CD4-positive, alpha-beta T cell (primary cell): ENCODE data around the gene IPMK. TPM values are rescaled to one million over a fixed set of nuclear protein-coding genes. Genes with fewer than 3 reads are reported as not detected.
A peak's percentile ranks its signal among the peaks of the same experiment; 100 is the strongest.

ENCODE experiments used
- ATAC-seq: fragments of 200-7000 bp; cut with Tn5 transposase; one replicate; pipeline ENCODE4 v1.10.0; 2022; ENCODE audit warnings: mild to moderate bottlenecking; ENCODE audit not compliant: poor library complexity
- CTCF ChIA-PET: fragments of 350-600 bp; sonication (Branson Sonifier 250); formaldehyde crosslinking; loops from one replicate; lab custom pipeline; 2021; ENCODE audit warnings: antibody characterized with exemption, inconsistent platforms; lab: Charles Lee
- POLR2A ChIA-PET: fragments of 350-600 bp; sonication (Branson Sonifier 250); formaldehyde crosslinking; loops from one replicate; lab custom pipeline; 2021; ENCODE audit warnings: antibody characterized with exemption, inconsistent platforms; lab: Charles Lee
- DNase-seq, 14 experiments: peaks; one replicate each; pipeline ENCODE4 v3.0.0-alpha.2; 2013 to 2020; ENCODE audit warnings: mixed read lengths in 2 of 14
- H3K27ac ChIP-seq, 2 donors: one replicate each; pipeline versions ENCODE4 v1.5.1 to v1.7.0; 2013; ENCODE audit warnings: low read length in 2 of 2, low read depth in 1 of 2, mild to moderate bottlenecking in 1 of 2
- H3K27me3 ChIP-seq, 2 experiments: 1 replicate in 1 of 2; 2 replicates in 1 of 2; pipeline versions ENCODE4 v1.6.1 to v1.7.0; 2013; ENCODE audit warnings: low read length in 2 of 2, control low read depth in 1 of 2, mild to moderate bottlenecking in 1 of 2, moderate library complexity in 1 of 2; ENCODE audit not compliant: insufficient read depth in 2 of 2, control insufficient read depth in 1 of 2
- H3K36me3 ChIP-seq: one replicate; pipeline ENCODE4 v1.6.1; 2013; ENCODE audit warnings: low read length, control low read depth; ENCODE audit not compliant: insufficient read depth
- H3K4me1 ChIP-seq: one replicate; pipeline ENCODE4 v1.6.1; 2013; ENCODE audit warnings: low read length, control low read depth; ENCODE audit not compliant: insufficient read depth
- H3K4me3 ChIP-seq: one replicate; pipeline ENCODE4 v1.5.1; 2013; ENCODE audit warnings: mild to moderate bottlenecking, low read length, moderate library complexity
- H3K9me3 ChIP-seq, 2 experiments: 1 replicate in 1 of 2; 2 replicates in 1 of 2; pipeline versions ENCODE4 v1.6.1 to v1.7.0; 2013; ENCODE audit warnings: low read length in 2 of 2, mild to moderate bottlenecking in 2 of 2, control low read depth in 1 of 2, moderate library complexity in 1 of 2; ENCODE audit not compliant: control insufficient read depth in 1 of 2, insufficient read depth in 1 of 2
- H3K27ac Mint-ChIP-seq: one replicate; pipeline ENCODE4 v1.8.0; 2020; ENCODE audit warnings: mixed read lengths
- H3K27me3 Mint-ChIP-seq: one replicate; pipeline ENCODE4 v1.8.0; 2021; ENCODE audit warnings: mixed read lengths
- H3K36me3 Mint-ChIP-seq: one replicate; pipeline ENCODE4 v1.8.0; 2021; ENCODE audit warnings: low read depth, mixed read lengths
- H3K4me1 Mint-ChIP-seq: one replicate; pipeline ENCODE4 v1.8.0; 2021; ENCODE audit warnings: low read depth, mixed read lengths
- H3K4me3 Mint-ChIP-seq: one replicate; pipeline ENCODE4 v1.8.0; 2020; ENCODE audit warnings: mild to moderate bottlenecking, mixed read lengths
- H3K9me3 Mint-ChIP-seq: one replicate; pipeline ENCODE4 v1.8.0; 2020; ENCODE audit warnings: mixed read lengths
- intact Hi-C, 2 experiments: fragments of 100-400 bp; cut with DNase I in 1 of 2; cut with micrococcal nuclease in 1 of 2; formaldehyde crosslinking; loops; one replicate each; pipeline versions ENCODE4 v1.15.1 to v1.9.0; 2023 to 2025; cut with DNase I, micrococcal nuclease
- total RNA-seq, 174 experiments: library from RNA in 2 of 174; stranded (reverse) in 2 of 174; gene quantifications; one replicate each; pipeline ENCODE4 v1.2.3 and lab custom pipeline; 2021 to 2026
- TF ChIP-seq, protein P1 (sequence below): fragments of 200-600 bp; IDR thresholded peaks from one replicate; pipeline ENCODE4 v1.8.0; 2022; ENCODE audit warnings: antibody characterized with exemption, mild to moderate bottlenecking

IPMK gene
- total RNA-seq, 2 experiments from 2014 or later = 1.4 to 1.5 TPM

- peak overlapping the region; percentile 74 to 81 for H3K27ac ChIP-seq
- TF ChIP-seq, protein P1, sequence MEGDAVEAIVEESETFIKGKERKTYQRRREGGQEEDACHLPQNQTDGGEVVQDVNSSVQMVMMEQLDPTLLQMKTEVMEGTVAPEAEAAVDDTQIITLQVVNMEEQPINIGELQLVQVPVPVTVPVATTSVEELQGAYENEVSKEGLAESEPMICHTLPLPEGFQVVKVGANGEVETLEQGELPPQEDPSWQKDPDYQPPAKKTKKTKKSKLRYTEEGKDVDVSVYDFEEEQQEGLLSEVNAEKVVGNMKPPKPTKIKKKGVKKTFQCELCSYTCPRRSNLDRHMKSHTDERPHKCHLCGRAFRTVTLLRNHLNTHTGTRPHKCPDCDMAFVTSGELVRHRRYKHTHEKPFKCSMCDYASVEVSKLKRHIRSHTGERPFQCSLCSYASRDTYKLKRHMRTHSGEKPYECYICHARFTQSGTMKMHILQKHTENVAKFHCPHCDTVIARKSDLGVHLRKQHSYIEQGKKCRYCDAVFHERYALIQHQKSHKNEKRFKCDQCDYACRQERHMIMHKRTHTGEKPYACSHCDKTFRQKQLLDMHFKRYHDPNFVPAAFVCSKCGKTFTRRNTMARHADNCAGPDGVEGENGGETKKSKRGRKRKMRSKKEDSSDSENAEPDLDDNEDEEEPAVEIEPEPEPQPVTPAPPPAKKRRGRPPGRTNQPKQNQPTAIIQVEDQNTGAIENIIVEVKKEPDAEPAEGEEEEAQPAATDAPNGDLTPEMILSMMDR = no peak
- H3K27me3 ChIP-seq = no peaks in the 10 kb centered on the region
- Mint-ChIP-seq H3K27me3 (no peaks in the 10 kb centered on the region), H3K4me1 (peaks cover 54% of the 10 kb centered on the region), H3K27ac (peak overlapping the region; percentile 91), H3K4me3 (peak overlapping the region; percentile 93), H3K9me3 (no peaks in the 10 kb centered on the region), H3K36me3 (peaks cover 23% of the 10 kb centered on the region)
- H3K9me3 ChIP-seq = no peaks in the 10 kb centered on the region
- no peak for ATAC-seq
- peak overlapping the region; percentile 87 for H3K4me3 ChIP-seq
- ChIA-PET CTCF (interaction anchor here (1.8 kb wide), 1 partner anchor 1639 kb away, joined by 7 read pairs; the partner anchor contains the start of gene CCDC6), POLR2A (interaction anchor here (2.5 to 4.5 kb wide), 2 partner anchors 68 to 118 kb away, joined by 16 to 78 read pairs; partner anchors contain the start of genes TFAM and UBE2D1)
- intact Hi-C loops = loop anchor here (2.0 to 10.0 kb wide), 4 partner anchors 55 to 1638 kb away; partner anchors contain the start of gene CCDC6 (in 1 of the 2)
- DNase-seq = peak; percentile 3 to 71 (median 20)
- peaks cover 22% of the 10 kb centered on the region for H3K4me1 ChIP-seq
- H3K36me3 ChIP-seq = no peaks in the 10 kb centered on the region
These were observed 625 bp downstream of the IPMK start for GRCh38 chr10:58266826-58267712.

- H3K4me1 ChIP-seq = peaks cover 22% of the 10 kb centered on the region
- Mint-ChIP-seq H3K27ac (peak overlapping the region; percentile 91), H3K4me3 (peak overlapping the region; percentile 93), H3K36me3 (peaks cover 23% of the 10 kb centered on the region), H3K4me1 (peaks cover 58% of the 10 kb centered on the region), H3K27me3 (no peaks in the 10 kb centered on the region), H3K9me3 (no peaks in the 10 kb centered on the region)
- ChIA-PET CTCF (no interaction called here), POLR2A (interaction anchor here (4.5 kb wide), 1 partner anchor 119 kb away, joined by 78 read pairs; the partner anchor contains the start of gene TFAM)
- peak overlapping the region; percentile 87 for H3K4me3 ChIP-seq
- no peaks in the 10 kb centered on the region for H3K36me3 ChIP-seq
- TF ChIP-seq, protein P1 = no peak
- no peaks in the 10 kb centered on the region for H3K27me3 ChIP-seq
- peak overlapping the region; percentile 74 to 81 for H3K27ac ChIP-seq
- intact Hi-C loops = loop anchor here (2.0 to 10.0 kb wide), 4 partner anchors 54 to 1639 kb away; partner anchors contain the start of gene CCDC6 (in 1 of the 2)
- peak in 4 of 14 experiments; percentile 28 to 76 (median 70) for DNase-seq
- no peaks in the 10 kb centered on the region for H3K9me3 ChIP-seq
- ATAC-seq = peak; percentile 28
These were observed 1.5 kb downstream of the IPMK start for GRCh38 chr10:58266003-58266825.

GRCh38 chr10:58265249-58265648 lies 2.4 kb downstream of the IPMK start:
- no peak overlapping the region for H3K4me3 ChIP-seq
- H3K36me3 Mint-ChIP-seq = peaks cover 23% of the 10 kb centered on the region
- peak overlapping the region; percentile 91 for H3K27ac Mint-ChIP-seq
- peaks cover 22% of the 10 kb centered on the region for H3K4me1 ChIP-seq
- peak overlapping the region; percentile 93 for H3K4me3 Mint-ChIP-seq
- H3K36me3 ChIP-seq = no peaks in the 10 kb centered on the region
- no peak for ATAC-seq
- H3K27me3 Mint-ChIP-seq = no peaks in the 10 kb centered on the region
- H3K27me3 ChIP-seq = no peaks in the 10 kb centered on the region
- ChIA-PET POLR2A (no interaction called here), CTCF (interaction anchor here (0.6 kb wide), 1 partner anchor 22 kb away, joined by 3 read pairs; no protein-coding TSS in a partner anchor)
- intact Hi-C loops = loop anchor here (5.0 to 10.0 kb wide), 2 partner anchors 53 to 1640 kb away; partner anchors contain the start of gene CCDC6 (in 1 of the 2)
- DNase-seq = no peak
- H3K9me3 Mint-ChIP-seq = no peaks in the 10 kb centered on the region
- peaks cover 61% of the 10 kb centered on the region for H3K4me1 Mint-ChIP-seq
- TF ChIP-seq, protein P1 = no peak
- H3K27ac ChIP-seq = no peak overlapping the region
- H3K9me3 ChIP-seq = no peaks in the 10 kb centered on the region
